Measurements from ENCODE around the gene ACVR2B.

DNA sequence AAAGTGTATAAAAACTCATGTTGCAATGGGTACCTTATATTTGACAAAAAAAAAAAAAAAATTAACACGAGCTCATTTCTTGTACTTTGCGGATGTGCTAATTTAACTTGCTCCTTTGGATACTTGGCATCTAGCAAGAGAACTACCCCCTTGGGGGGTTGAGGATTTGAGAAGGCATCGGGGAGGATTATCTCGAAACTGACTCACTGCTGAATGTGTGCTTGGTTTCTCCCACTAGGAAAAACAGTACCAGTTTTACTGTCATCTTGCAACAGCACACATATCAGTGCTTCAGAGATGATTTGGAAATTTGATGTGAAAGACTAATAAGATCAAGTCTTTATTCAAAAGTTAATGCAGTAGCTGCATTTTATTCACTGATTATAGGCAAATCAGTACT is 43.3 kb downstream of the ACVR2B start:
- TF ChIP-seq, protein P1, sequence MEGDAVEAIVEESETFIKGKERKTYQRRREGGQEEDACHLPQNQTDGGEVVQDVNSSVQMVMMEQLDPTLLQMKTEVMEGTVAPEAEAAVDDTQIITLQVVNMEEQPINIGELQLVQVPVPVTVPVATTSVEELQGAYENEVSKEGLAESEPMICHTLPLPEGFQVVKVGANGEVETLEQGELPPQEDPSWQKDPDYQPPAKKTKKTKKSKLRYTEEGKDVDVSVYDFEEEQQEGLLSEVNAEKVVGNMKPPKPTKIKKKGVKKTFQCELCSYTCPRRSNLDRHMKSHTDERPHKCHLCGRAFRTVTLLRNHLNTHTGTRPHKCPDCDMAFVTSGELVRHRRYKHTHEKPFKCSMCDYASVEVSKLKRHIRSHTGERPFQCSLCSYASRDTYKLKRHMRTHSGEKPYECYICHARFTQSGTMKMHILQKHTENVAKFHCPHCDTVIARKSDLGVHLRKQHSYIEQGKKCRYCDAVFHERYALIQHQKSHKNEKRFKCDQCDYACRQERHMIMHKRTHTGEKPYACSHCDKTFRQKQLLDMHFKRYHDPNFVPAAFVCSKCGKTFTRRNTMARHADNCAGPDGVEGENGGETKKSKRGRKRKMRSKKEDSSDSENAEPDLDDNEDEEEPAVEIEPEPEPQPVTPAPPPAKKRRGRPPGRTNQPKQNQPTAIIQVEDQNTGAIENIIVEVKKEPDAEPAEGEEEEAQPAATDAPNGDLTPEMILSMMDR (IDR thresholded peaks at IDR 0.05): no peak
- no peak for TF ChIP-seq EZH2 (IDR thresholded peaks at IDR 0.05; ENCODE audit: borderline replicate concordance, insufficient read depth, low read depth, low read length, poor library complexity, severe bottlenecking)
